Left ventricle myocardium inferior (tissue), 1 donor: ENCODE measurements around the gene KLHL7. TPM values are rescaled to one million over a fixed set of nuclear protein-coding genes. Genes with fewer than 3 reads are reported as not detected.

Experiments used
- DNase-seq: peaks from one replicate; pipeline ENCODE4 v3.0.0-alpha.2; 2020
- H3K27ac ChIP-seq: fragments of 200-600 bp; replicated peaks from 2 replicates; pipeline ENCODE4 v1.8.0; 2021
- H3K27me3 ChIP-seq: fragments of 200-600 bp; 2 replicates; pipeline ENCODE4 v1.8.0; 2021; ENCODE audit warnings: low read depth
- H3K36me3 ChIP-seq: fragments of 200-600 bp; 2 replicates; pipeline ENCODE4 v1.8.0; 2021
- H3K4me1 ChIP-seq: fragments of 200-600 bp; 2 replicates; pipeline ENCODE4 v1.8.0; 2021
- H3K4me3 ChIP-seq: fragments of 200-600 bp; 2 replicates; pipeline ENCODE4 v1.8.0; 2021; ENCODE audit warnings: mild to moderate bottlenecking, moderate library complexity
- H3K9me3 ChIP-seq: fragments of 200-600 bp; replicated peaks from 2 replicates; pipeline ENCODE4 v1.8.0; 2021
- CTCF ChIP-seq: fragments of 200-600 bp; IDR thresholded peaks from 2 replicates; pipeline ENCODE4 v1.8.0; 2021; ENCODE audit warnings: antibody characterized with exemption, mild to moderate bottlenecking, borderline replicate concordance
- intact Hi-C: fragments of 100-400 bp; cut with micrococcal nuclease; formaldehyde crosslinking; loops from one replicate; pipeline ENCODE4 v1.11.0; 2022
- total RNA-seq: library from RNA; stranded (reverse); fragmentation: NEBNext Ultra II Directional; extraction: Animal tissue kit (Norgen Biotek cat#: 25700); gene quantifications from one replicate; pipeline ENCODE4 v1.2.1, GENCODE V29; 2021
- donor health status: DM: no; HTN: yes; CAD: no; lungs with severe emphysema.

Gene KLHL7
- total RNA-seq, 1 donor from 2014 or later: 150 TPM

DNA sequence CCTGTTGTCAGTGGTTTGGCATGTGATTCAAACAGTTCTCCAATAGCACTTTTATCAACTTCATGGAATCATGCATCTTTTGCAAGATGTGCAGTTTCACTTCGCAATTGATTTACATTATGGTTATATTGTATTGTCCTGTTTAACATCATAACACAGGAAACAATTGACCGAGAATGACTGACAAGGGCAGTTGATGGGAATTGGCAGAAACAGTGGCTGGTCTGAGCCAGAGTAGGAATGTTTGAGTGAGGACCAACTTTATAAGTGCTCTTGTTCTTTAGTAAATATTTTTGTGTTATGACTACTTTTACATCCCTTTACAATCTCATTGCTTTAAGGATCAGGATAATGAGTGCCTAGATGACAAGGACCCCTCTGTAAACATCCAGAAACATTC lies 2.2 kb downstream of the KLHL7 start:
- H3K4me1 ChIP-seq: peaks cover 75% of the 10 kb centered on the region
- H3K36me3 ChIP-seq: no peaks in the 10 kb centered on the region
- DNase-seq: no peak
- no peaks in the 10 kb centered on the region for H3K9me3 ChIP-seq
- H3K4me3 ChIP-seq: peak overlapping the region; percentile 98
- intact Hi-C loops: no loop called here
- peak overlapping the region; percentile 96 for H3K27ac ChIP-seq
- no peaks in the 10 kb centered on the region for H3K27me3 ChIP-seq
- TF ChIP-seq CTCF: no peak

GRCh38 chr7:23108995-23109394 lies 3.4 kb downstream of the KLHL7 start:
- peak overlapping the region; percentile 98 for H3K4me3 ChIP-seq
- H3K27me3 ChIP-seq: no peaks in the 10 kb centered on the region

GRCh38 chr7:23109470-23109869 lies 3.9 kb downstream of the KLHL7 start:
- Histone ChIP-seq H3K4me3 (peak overlapping the region; percentile 98), H3K27me3 (no peaks in the 10 kb centered on the region), H3K4me1 (peaks cover 91% of the 10 kb centered on the region), H3K9me3 (no peaks in the 10 kb centered on the region), H3K27ac (peak overlapping the region; percentile 96), H3K36me3 (no peaks in the 10 kb centered on the region)
- intact Hi-C loops: no loop called here
- no peak for DNase-seq
- TF ChIP-seq CTCF: no peak

More at GRCh38 chr7:23108995-23109394, 3.4 kb downstream of the KLHL7 start:
- no peak for DNase-seq
- intact Hi-C loops: no loop called here
- Histone ChIP-seq H3K9me3 (no peaks in the 10 kb centered on the region), H3K27ac (peak overlapping the region; percentile 96), H3K4me1 (peaks cover 86% of the 10 kb centered on the region), H3K36me3 (no peaks in the 10 kb centered on the region)
- no peak for TF ChIP-seq CTCF

- Histone ChIP-seq H3K4me1 (peaks cover 95% of the 10 kb centered on the region), H3K36me3 (peaks cover 15% of the 10 kb centered on the region), H3K27ac (peak overlapping the region; percentile 81), H3K4me3 (peak overlapping the region; percentile 12), H3K27me3 (no peaks in the 10 kb centered on the region), H3K9me3 (no peaks in the 10 kb centered on the region)
- TF ChIP-seq CTCF: no peak
- no peak for DNase-seq
- intact Hi-C loops: no loop called here
Observed at GRCh38 chr7:23114896-23115295, 9.3 kb downstream of the KLHL7 start.

- H3K27ac ChIP-seq: peak overlapping the region; percentile 81
- intact Hi-C loops: no loop called here
- H3K4me3 ChIP-seq: peak overlapping the region; percentile 18
- no peaks in the 10 kb centered on the region for H3K27me3 ChIP-seq
- no peak for TF ChIP-seq CTCF
- no peak for DNase-seq
- H3K9me3 ChIP-seq: no peaks in the 10 kb centered on the region
- peaks cover 16% of the 10 kb centered on the region for H3K36me3 ChIP-seq
- H3K4me1 ChIP-seq: peaks cover 97% of the 10 kb centered on the region
Observed at GRCh38 chr7:23115991-23116390, 10.4 kb downstream of the KLHL7 start.
